ENCODE results near the gene DGKE. TPM values are rescaled to one million over a fixed set of nuclear protein-coding genes. Genes with fewer than 3 reads are reported as not detected.

DGKE gene
- total RNA-seq, 1 experiment from 2014 or later: 8.5 TPM

- TF ChIP-seq AR (CRISPR knock-in tag; IDR thresholded peaks at IDR 0.05): no peak
- TF ChIP-seq USF2 (CRISPR knock-in tag; IDR thresholded peaks at IDR 0.05): peak; percentile 95
- no peak for TF ChIP-seq HMGA2 (CRISPR knock-in tag; IDR thresholded peaks at IDR 0.05)
- no peak for TF ChIP-seq ZNF532 (CRISPR knock-in tag; IDR thresholded peaks at IDR 0.05; ENCODE audit: borderline replicate concordance)
- no peak; the same call in 1 of the 2 replicates for TF ChIP-seq ZNF219 (CRISPR knock-in tag; IDR thresholded peaks at IDR 0.05; ENCODE audit: borderline replicate concordance)
- TF ChIP-seq RELA (CRISPR knock-in tag; IDR thresholded peaks at IDR 0.05; ENCODE audit: borderline replicate concordance): no peak
- no peak for TF ChIP-seq ZNF263 (CRISPR knock-in tag; IDR thresholded peaks at IDR 0.05; ENCODE audit: low read depth)
- TF ChIP-seq SMAD4 (CRISPR knock-in tag; IDR thresholded peaks at IDR 0.05): no peak
- 0 out of 2 replicates have a peak, but pooled peaks have one; percentile 39 for TF ChIP-seq KAT7 (CRISPR knock-in tag; IDR thresholded peaks at IDR 0.05; ENCODE audit: borderline replicate concordance)
- TF ChIP-seq JUN (CRISPR knock-in tag; IDR thresholded peaks at IDR 0.05): 0 out of 2 replicates have a peak, but pooled peaks have one; percentile 23
- TF ChIP-seq TCF7 (CRISPR knock-in tag; IDR thresholded peaks at IDR 0.05; ENCODE audit: low read depth): no peak
- TF ChIP-seq GABPB1 (CRISPR knock-in tag; IDR thresholded peaks at IDR 0.05): peak; percentile 43; the same call in 1 of the 2 replicates
- no peak for TF ChIP-seq PRDM15 (CRISPR knock-in tag; IDR thresholded peaks at IDR 0.05)
- no peak for TF ChIP-seq ZNF416 (CRISPR knock-in tag; IDR thresholded peaks at IDR 0.05)
- 0 out of 2 replicates have a peak, but pooled peaks have one; percentile 65 for TF ChIP-seq ZNF121 (CRISPR knock-in tag; IDR thresholded peaks at IDR 0.05)
- no peak for TF ChIP-seq NFYB (CRISPR knock-in tag; conservative IDR thresholded peaks at IDR 0.05; ENCODE audit: low read depth)
- TF ChIP-seq NR2C2 (CRISPR knock-in tag; IDR thresholded peaks at IDR 0.05): no peak
- TF ChIP-seq FOXK1 (CRISPR knock-in tag; IDR thresholded peaks at IDR 0.05): 0 out of 2 replicates have a peak, but pooled peaks have one; percentile 22
- TF ChIP-seq, protein P1, sequence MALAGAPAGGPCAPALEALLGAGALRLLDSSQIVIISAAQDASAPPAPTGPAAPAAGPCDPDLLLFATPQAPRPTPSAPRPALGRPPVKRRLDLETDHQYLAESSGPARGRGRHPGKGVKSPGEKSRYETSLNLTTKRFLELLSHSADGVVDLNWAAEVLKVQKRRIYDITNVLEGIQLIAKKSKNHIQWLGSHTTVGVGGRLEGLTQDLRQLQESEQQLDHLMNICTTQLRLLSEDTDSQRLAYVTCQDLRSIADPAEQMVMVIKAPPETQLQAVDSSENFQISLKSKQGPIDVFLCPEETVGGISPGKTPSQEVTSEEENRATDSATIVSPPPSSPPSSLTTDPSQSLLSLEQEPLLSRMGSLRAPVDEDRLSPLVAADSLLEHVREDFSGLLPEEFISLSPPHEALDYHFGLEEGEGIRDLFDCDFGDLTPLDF (CRISPR knock-in tag; IDR thresholded peaks at IDR 0.05): no peak
- no peak for TF ChIP-seq TEAD4 (CRISPR knock-in tag; IDR thresholded peaks at IDR 0.05)
- TF ChIP-seq NFATC4 (CRISPR knock-in tag; IDR thresholded peaks at IDR 0.05): no peak
- TF ChIP-seq SOX15 (CRISPR knock-in tag; IDR thresholded peaks at IDR 0.05): no peak
- peak; percentile 58; the same call in 1 of the 2 replicates for TF ChIP-seq ZNF317 (CRISPR knock-in tag; IDR thresholded peaks at IDR 0.05; ENCODE audit: borderline replicate concordance, low read depth)
- TF ChIP-seq NR1H2 (CRISPR knock-in tag; IDR thresholded peaks at IDR 0.05): no peak
- no peak for TF ChIP-seq CTCF (IDR thresholded peaks at IDR 0.05)
- peak; percentile 31; the same call in 1 of the 2 replicates for TF ChIP-seq TEAD1 (CRISPR knock-in tag; IDR thresholded peaks at IDR 0.05)
Observed at GRCh38 chr17:56913867-56914580, 80.1 kb downstream of the DGKE start, which contains the start of gene TRIM25 (continued).

All from WTC11 (cell line).